Inferior parietal cortex (tissue), 1 donor: ENCODE data around the gene IL4R.

ENCODE experiments used
- DNase-seq: peaks from one replicate; pipeline ENCODE4 v3.0.0-alpha.2; 2016; ENCODE audit errors: extremely low spot score

The IL4R gene

DNA sequence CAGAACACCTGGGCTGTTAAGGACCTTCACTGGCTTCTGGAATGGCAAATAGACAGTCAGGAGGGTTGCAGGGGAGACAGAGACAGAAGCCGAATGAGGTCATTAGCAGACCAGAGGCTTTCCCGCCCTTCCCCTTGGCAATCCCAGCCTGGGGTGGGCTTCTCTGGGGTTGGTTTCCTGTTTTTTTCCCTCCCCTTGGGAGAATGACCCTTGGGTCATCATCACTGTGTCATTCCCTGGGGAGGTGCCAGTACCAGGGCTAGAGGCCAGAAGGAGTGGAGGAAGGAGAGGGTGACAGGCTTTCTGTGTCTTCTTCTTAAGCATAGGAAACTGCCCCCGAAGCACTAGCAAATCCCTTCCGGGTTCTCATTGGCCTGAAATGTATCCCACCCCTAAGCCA lies 45.3 kb downstream of the IL4R start:
- DNase-seq = no peak

DNA sequence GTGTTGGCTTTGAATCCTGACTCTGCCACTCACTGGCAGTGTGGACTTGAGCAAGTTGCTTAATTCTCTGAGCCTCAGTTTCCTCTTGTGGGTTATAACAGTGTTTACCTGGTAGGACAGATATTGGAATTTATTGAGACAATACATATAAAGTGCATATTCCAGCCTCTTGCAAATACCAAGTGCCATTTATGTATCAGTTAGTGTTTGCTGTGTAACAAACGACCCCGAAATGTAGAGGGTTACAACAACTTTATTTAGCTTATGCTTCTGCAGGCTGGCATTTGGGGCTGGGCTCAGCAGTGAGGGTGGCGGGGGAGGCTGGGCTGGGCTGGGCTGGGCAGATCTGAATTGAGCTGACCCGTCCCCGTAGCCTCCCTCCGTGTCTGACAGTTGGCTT lies 45.8 kb downstream of the IL4R start:
- no peak for DNase-seq

DNA sequence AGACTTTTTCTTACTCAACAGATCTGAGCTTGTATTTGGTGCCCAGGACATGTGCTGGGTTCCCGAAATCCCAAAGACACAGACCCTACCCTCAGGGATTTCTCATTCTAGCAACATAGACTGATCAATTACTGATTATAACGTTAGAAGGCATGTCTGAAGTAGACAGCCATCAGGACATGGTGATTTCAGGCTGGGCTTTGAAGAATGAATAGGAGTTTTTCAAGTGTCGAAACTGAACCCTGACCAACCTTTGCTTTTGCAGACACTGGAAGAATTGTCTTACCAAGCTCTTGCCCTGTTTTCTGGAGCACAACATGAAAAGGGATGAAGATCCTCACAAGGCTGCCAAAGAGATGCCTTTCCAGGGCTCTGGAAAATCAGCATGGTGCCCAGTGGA lies 48.2 kb downstream of the IL4R start:
- DNase-seq = no peak

DNA sequence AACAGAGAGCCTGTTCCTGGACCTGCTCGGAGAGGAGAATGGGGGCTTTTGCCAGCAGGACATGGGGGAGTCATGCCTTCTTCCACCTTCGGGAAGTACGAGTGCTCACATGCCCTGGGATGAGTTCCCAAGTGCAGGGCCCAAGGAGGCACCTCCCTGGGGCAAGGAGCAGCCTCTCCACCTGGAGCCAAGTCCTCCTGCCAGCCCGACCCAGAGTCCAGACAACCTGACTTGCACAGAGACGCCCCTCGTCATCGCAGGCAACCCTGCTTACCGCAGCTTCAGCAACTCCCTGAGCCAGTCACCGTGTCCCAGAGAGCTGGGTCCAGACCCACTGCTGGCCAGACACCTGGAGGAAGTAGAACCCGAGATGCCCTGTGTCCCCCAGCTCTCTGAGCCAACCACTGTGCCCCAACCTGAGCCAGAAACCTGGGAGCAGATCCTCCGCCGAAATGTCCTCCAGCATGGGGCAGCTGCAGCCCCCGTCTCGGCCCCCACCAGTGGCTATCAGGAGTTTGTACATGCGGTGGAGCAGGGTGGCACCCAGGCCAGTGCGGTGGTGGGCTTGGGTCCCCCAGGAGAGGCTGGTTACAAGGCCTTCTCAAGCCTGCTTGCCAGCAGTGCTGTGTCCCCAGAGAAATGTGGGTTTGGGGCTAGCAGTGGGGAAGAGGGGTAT lies 48.9 kb downstream of the IL4R start:
- no peak for DNase-seq

DNA sequence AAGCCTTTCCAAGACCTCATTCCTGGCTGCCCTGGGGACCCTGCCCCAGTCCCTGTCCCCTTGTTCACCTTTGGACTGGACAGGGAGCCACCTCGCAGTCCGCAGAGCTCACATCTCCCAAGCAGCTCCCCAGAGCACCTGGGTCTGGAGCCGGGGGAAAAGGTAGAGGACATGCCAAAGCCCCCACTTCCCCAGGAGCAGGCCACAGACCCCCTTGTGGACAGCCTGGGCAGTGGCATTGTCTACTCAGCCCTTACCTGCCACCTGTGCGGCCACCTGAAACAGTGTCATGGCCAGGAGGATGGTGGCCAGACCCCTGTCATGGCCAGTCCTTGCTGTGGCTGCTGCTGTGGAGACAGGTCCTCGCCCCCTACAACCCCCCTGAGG lies 49.5 kb downstream of the IL4R start:
- no peak for DNase-seq

DNA sequence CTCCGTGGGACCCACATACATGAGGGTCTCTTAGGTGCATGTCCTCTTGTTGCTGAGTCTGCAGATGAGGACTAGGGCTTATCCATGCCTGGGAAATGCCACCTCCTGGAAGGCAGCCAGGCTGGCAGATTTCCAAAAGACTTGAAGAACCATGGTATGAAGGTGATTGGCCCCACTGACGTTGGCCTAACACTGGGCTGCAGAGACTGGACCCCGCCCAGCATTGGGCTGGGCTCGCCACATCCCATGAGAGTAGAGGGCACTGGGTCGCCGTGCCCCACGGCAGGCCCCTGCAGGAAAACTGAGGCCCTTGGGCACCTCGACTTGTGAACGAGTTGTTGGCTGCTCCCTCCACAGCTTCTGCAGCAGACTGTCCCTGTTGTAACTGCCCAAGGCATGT lies 50.0 kb downstream of the IL4R start:
- no peak for DNase-seq

DNA sequence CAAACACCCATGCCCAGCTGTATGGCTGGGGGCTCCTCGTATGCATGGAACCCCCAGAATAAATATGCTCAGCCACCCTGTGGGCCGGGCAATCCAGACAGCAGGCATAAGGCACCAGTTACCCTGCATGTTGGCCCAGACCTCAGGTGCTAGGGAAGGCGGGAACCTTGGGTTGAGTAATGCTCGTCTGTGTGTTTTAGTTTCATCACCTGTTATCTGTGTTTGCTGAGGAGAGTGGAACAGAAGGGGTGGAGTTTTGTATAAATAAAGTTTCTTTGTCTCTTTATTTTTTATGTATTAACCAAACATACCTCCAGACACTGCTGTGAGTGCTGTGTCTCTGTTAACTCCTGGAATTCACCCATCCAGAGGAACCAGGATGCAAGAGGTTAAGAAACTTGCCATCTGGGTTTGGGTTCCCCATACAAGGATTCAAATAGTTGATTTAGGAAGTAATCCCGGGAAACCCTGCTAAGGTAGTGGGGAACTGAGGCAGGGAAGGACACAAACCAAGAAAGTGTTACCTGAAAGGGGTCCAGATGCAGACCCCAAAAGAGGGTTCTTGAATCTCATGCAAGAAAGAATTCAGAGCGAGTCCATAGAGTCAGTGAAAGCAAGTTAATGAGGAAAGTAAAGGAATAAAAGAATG lies 50.8 kb downstream of the IL4R start:
- DNase-seq = no peak

DNA sequence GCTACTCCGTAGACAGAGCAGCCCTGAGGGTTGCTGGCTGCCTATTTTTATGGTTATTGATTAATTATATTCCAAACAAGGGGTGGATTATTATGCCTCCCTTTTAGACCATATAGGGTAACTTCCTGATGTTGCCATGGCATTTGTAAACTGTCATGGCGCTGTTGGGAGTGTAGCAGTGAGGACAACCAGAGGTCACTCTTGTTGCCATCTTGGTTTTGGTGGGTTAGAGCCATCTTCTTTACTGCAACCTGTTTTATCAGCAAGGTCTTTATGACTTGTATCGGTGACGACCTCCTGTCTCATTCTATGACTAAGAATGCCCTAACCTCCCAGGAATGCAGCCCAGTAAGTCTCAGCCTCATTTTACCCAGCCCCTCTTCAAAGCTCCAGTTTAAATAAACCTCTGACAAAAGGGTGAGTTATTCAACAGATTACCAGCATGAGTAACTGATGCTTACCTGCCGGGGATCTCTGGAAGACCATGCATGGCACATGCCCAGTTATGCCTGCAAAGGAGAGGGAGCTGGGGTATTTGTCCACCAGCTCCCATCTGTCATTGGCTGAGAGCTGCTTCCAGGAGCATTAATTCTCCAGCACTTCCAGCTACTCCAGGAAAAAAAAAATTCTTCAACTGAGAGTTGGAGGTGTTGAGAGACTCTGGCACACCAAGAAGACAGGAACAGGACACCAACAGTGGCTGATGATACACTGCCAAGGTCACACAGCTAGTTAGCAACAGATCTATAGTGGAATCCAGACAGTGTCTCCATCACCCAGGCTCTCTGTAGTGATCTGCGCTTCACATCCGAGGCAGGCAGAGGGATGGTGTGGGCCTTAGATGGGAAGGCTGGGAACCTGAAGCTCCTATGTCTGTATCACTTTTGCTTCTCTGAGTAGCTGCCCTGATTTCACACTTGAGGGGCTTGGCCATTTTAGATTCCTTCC lies 51.6 kb downstream of the IL4R start:
- DNase-seq = no peak

DNA sequence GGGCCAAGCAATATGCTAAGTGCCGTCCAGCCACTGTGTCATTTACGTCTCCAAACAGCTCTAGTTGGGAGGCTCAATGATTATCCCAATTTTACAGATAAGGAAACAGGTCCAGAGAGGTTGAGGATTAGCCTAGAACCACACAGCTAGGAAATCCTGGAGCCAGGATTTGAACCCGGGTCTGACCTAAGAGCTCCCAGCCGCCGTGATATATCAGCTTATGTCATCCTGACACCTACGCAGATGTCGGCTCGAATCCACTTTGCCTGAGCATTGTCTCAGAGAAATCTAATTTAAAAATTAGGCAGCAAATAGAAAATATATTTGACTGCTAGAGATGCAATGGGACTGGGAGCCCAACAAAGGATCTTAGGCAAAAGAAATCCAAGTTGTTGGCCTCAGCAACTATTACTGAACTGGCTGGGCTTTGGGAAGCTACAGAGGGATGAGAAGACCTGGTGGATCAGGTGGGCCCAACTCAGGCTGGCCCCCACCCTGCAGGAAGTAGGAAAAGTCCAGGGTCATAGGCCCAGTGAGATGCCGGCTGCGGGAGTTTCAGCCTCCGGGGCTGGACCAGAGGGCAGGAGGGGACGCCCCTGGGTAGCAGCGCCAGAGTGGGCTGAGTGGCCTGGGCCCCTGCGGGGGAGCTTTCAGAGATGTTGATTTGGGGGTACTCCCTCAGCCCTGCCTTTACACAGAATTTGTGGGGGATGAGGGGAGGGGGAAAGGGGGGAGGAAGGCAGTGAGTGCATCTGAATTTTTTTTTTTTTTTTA lies 53.1 kb downstream of the IL4R start:
- no peak for DNase-seq

DNA sequence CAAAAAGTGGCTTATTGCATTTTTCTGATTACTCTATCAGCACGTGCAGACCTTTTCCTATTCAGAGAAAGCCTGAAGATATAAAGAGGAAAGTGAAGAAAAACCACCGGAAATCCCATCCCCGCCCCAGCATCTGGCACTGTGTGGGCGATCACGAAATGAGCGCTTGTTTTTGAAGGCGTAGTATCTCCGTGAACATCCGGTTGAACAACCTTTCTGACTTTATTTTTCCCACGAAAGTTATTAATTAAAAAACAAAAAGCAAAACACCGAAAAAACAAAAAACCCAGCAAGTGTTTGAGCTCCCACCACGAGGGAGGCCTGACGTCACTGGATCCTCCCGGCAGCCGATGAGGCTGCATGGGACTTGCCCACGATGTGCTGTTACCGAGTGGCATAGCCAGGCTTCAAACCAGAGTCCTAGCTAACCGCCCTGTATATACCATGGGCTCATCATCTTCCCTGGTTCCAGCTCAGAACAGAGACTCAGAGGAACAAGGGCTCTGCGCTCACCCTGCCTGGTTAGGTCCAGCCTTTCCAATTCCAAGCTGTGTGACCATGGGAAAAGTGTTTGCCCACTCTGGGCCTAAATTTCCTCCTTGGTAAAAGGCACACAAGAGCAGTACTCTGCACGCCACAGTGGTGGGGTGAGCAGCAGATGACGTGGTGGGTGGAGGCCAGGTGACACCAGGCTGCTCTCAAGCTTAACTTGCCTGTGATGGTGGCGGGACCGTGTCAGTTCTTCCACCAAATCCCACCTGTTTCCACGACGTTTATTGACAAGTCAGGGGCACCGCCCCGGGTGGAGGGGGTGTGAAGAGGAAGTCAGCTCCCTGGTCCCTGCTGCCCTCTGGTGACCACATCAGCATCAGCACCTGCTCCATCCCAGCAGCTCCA lies 53.9 kb downstream of the IL4R start:
- peak; percentile 33 for DNase-seq

DNA sequence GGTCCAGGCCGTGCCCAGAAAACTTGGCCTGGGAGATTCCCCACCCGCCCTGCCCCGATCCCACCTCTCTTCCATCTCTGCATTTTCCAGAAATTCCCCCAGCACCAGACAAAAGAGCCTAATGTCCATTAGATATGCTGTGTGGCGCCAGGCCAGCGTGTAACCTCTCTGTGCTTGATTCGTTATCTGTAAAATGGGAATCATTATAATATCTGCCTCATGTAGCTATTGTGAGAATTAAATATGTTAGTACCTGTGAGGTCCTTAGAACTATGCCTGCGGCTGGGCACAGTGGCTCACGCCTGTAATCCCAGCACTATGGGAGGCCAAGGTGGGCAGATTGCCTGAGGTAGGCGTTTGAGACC lies 54.6 kb downstream of the IL4R start:
- no peak for DNase-seq

DNA sequence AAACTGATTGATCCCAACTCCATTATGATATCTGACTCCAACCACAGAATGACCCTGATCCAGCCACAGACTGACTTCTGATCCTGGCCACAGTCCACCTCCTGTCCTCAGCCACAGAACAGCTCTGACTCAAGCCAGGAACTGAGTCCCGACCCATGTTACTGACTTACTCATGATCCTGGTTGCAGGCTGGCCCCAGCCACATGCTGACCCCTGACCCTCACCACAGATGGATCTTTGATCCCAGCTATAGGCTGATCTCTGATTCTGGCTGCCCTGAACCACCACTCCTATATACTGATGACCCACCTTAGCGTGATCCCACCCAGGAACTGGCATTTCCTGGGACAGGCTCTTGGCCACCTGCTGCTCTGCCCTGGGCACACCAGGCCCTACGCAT lies 56.0 kb downstream of the IL4R start:
- no peak for DNase-seq

DNA sequence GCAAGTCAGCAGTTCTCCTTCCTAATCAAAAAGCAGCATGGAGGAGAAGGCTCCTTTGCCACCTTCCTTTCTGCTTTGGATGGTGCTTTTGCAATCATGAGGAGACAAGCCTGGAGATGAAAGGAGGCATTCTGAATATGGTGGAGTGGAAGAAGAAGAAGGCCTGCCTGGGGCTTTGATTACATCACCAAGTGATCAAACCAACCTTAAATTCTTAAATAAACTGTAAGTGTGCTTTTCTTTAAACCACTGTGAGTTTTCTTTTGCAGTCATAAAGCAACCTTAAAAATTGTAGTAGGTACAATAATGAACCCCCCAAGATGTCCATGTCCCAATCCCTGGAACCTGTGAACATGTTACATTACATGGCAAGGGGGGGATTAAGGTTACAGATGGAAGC lies 56.5 kb downstream of the IL4R start:
- no peak for DNase-seq

DNA sequence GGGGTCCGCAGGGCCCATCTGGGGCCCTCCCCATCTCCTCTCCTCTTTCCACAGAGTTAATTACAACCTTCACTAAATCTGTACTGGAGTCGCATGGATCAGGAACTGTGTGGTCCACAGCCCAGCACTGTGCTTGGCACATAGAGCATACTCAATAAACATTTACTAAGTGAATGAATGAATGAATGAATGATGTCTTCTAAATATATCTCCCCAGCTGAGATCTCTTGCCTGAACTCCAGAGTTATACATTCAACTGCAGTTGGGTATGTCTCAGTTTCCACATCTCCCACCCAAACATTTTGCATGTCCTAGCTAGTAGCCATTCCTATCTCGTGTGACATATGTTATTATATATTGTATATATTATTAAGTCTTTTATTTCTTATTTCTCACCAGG lies 59.5 kb downstream of the IL4R start:
- no peak for DNase-seq

DNA sequence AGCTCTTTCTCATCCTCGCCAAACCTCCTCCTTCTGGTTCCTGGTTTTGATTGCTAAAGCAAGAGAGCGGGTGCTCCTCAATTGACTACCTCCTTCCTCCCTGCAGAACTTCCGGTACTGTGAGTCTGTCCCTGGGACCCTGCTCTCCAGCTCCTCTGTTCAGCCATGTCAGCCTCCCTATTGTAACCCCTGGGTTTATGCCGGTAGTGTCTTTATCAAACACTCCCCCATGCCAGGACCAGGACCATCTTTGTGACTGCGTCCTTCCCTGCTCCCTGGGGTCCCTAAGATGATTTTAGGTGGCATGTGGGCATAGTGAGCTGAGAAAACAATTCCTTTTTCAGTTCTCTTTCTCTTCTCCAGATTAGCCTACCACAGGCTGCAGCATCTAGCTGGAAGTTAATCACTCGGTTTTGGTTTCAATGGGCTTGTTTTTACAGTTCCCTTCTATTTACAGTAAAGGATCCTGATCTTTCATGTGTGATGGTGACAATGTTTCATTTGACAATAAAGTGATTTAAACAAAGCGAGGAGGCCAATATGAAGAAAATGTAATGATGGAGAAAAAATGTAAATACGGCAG lies 60.5 kb downstream of the IL4R start:
- DNase-seq = no peak

DNA sequence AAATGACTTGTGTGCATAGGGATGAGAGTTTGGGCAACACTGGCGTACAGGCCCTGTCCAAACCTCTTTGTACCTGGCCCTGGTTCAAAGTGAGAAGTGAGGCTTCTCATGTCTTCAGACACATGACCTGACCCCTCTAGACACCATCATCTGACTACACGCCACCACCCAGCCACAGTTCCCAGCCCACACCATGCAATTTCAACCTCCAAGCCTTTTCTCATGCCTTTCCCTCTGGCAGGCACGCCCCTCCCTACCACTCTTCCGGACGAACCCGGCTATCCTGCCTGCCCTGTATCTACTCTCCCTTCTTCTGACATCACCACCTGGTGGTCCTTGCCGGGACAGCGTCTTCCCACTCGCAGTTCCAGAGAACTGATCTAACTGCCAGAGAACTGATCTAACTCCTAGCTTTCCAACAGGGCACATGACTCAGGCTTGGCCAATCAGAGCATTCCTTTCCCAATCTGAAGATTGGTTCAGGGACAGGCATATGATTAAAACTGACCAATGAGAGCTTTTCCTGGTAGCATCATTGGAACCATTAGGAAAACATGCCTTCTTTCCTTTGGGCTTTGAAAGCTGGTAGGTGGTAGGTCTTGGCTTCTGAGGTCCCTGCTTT lies 61.1 kb downstream of the IL4R start:
- DNase-seq = peak; percentile 33

DNA sequence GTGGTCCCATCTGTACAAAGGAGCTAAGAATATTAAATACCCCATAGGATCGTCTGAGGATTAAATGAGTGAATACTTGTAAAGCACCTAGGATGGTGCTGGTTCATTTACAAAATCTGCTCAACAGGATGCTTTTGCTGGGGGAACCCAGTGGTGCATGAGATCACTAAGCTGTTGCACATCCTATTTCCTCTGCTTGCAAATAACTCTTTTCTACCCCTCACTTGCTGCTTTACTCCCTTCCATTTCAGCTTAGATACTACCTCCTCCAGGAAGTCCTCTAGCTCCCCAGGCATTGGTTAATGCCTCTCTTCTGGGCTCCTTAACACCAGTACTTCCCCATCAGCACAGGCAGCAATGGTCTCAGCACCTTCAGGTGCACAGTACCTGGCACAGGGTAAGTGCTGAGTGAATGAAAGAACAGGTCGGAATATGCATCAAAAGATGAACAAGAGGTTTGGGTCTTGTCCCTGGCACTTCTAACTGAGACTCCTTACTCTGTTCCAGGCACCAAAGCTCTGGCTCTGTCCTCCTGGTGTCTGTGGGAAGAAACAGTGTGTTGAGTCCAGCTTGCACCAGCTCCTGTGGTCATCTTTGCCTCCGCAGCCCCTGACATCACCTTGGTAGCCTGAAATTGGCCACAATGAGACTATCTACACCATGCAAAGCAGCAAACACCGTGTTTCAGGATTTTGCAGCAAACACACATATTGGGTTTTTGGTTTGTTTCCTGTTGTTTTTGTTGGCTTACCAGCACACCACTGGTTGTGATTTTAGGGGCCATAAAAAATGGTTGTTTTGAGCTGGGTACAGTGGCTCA lies 64.1 kb downstream of the IL4R start:
- no peak for DNase-seq

DNA sequence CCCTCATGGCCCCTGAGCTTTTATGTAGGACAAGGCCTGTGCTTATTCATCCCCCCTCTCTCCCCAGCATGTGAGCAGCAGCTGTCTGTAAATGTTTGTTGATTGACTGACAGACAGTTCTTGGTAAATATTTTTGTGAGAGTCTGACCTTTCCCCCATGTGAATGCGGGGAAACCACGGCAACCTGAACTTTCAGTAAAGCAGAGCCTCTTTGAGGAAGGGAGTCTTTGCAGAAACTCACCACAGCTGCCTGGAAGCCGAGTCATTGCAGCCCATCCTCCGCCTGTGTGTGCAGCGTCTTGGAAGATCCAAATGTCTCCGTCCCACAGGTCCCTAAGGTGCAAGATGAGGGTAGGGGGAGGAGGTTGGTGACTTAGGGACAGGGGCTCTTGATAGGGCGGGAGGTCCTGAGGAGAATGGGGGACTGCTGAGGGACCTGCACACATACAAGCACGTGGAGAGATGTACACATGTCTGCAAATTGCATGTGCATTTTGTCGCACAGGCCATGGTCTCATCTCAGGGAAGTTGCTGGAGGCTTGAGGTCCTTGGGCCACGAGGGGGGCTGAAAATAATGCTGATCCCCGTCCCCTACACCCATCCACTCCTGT lies 65.2 kb downstream of the IL4R start:
- DNase-seq = no peak

DNA sequence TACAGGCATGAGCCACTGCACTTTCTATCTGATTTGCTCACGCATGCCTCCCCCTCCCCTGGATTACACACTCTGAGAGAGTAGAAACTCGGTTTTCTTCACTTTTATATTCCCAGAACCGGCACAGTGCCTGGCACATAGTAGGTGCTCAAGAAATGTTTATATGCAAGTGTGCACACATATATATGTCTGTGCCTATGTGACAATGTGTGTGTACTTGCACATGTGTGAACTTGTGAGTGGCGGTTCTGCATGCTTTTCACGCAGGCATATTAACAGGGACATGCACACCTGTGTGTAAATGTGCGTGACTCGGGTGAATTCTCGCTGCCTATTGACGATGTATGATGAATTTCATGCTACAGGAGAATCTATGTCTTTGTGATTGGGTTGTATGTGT lies 66.1 kb downstream of the IL4R start:
- DNase-seq = no peak
